ENCODE measurements around the gene RPGRIP1L.

DNA sequence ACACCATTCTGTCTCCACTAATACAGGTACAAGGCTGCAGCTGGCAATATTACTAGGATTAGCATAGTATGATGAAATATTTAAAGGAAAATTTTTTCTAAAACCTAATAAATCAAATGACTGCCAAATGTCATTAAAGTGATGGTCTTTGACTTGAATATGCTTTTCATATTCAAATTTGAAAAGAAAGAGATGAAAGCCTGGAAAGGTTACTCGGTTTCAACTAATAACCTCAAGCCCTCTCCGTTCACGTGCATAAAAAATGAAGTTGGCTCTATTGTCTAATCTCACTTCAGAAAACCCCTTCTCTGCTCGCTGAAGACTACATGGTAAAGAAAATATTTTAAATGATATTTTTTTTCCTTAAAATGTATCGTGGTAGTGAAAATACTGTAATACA, 83.2 kb downstream of the RPGRIP1L start:
- TF ChIP-seq, protein P1, sequence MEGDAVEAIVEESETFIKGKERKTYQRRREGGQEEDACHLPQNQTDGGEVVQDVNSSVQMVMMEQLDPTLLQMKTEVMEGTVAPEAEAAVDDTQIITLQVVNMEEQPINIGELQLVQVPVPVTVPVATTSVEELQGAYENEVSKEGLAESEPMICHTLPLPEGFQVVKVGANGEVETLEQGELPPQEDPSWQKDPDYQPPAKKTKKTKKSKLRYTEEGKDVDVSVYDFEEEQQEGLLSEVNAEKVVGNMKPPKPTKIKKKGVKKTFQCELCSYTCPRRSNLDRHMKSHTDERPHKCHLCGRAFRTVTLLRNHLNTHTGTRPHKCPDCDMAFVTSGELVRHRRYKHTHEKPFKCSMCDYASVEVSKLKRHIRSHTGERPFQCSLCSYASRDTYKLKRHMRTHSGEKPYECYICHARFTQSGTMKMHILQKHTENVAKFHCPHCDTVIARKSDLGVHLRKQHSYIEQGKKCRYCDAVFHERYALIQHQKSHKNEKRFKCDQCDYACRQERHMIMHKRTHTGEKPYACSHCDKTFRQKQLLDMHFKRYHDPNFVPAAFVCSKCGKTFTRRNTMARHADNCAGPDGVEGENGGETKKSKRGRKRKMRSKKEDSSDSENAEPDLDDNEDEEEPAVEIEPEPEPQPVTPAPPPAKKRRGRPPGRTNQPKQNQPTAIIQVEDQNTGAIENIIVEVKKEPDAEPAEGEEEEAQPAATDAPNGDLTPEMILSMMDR (conservative IDR thresholded peaks at IDR 0.05; ENCODE audit: low read depth, low read length) = no peak
- TF ChIP-seq EZH2 (IDR thresholded peaks at IDR 0.05; ENCODE audit: borderline replicate concordance, low read depth, low read length, poor library complexity, severe bottlenecking) = no peak

All from A673 (cell line).